GM21717 (cell line): Measurements from ENCODE around the gene ARGLU1.

Experiments used
- ATAC-seq: cut with Tn5 transposase; IDR thresholded peaks from one replicate; pipeline ENCODE4 v1.9.1; 2021; ENCODE audit warnings: mild to moderate bottlenecking, moderate library complexity; ENCODE audit not compliant: unreplicated experiment

The ARGLU1 gene

DNA sequence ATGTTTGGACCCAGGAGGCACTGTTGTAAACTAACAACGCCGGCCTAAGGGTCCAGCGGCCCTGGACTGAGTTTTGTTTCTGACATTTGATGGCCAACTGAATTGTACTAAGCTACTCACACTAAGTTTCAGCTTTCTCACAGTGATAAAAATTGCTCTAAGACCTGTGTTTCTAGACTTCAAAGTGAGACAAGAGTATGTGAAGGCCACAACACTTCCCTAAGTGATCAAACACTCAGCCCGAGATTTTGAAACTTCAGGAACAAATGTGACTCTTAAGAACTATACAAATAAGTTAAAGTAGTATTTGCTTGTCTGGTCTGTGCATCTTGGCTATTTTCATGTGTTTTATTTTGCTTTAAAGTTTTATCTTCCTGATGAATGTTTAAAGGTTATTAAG lies 62.6 kb downstream of the ARGLU1 start:
- ATAC-seq = no peak

GRCh38 chr13:106503730-106504453 lies 64.0 kb downstream of the ARGLU1 start:
- no peak for ATAC-seq

DNA sequence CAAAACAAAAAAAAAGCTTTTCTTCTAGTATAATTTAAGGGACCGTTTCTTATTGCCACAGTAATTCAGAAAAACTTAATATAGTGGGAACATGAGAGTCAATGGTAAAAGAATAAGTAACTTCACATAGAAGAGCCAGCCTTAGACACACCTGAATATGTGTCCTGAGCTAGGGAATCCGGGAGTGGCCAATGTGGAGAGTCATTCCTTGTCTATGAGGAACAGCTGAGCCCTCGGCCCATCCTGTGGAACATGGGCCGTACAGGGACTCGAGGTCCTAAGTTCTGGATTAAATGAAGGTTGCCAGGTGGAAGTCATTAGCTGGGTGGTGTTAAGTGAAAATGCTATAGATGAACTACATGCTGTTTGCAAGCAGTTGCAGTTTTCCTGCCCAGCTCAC lies 64.7 kb downstream of the ARGLU1 start:
- no peak for ATAC-seq

DNA sequence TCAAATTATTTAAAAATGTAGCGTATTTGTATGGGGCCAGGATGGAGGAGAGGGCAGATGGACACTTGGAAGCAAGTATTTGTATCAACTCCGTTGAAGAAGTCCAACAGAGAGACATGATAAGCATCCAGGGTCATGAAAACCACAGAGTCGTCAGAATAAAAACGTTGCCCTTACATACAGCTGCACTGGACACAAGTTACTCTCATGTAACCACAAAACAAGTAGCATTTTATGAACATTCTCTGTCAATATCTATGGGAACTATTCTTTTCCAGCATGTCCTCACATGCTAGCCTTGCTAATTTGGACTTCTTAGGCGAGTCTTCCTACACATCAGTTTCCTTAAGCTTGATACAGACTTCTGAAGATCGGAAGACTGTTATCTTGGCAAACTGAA lies 67.5 kb downstream of the ARGLU1 start:
- ATAC-seq = no peak

GRCh38 chr13:106499896-106500295 lies 68.0 kb downstream of the ARGLU1 start:
- no peak for ATAC-seq

DNA sequence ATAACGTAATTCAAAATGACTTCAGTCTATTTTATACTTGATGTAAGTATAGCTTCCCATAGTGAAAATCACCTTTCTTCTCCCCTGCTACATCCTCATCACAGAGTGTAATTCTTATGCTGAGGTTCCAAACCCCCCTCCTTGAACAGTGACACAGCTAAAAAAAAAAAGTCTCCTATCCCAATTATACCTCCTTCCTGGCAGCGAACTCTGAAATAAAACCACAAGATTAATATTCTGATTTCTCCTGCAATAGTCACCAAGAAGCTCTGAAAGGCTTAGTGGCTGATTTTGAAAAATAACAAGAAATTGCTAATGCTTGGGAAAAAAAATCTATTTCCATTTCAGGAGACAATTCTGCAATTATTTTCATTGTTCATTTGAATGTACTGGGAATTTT lies 68.8 kb downstream of the ARGLU1 start:
- ATAC-seq = no peak

DNA sequence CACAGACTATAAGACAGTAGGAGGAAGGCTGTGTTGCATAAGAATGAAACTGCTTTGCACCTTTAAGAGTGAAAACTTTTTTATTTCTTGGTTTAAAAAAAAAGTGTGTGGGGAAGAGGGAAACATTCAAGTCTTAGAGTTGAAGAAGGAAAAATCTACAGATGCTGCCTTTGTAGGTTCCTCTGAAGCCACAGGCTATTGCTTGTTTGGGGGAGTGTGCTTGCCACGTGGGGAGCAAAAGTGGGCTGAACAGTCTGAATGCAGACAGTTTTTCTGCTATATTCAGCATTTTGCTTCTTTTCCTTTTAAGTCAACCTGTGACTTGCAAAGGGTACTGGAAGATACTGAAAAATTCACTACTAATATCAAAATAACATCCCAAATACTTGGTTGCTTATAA lies 69.4 kb downstream of the ARGLU1 start:
- no peak for ATAC-seq

DNA sequence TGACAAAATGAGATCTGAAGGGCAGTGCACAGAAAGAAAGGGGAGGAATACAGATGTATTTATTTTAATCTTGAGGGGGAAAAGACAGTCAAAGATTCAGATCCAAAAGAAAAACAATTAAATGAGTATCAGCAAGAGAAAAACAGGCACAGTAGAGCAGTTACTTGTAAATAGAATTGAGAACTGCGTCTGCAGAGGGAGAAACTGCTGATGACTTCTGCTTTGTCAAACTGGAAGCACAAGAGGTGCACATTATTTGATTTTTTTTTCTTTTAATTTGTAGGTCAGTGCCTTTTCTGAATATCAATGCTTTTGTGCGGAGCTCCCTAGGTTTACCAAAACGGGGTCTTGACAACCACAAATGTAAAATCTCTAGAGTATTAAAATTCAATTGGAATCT lies 69.8 kb downstream of the ARGLU1 start:
- ATAC-seq = no peak

GRCh38 chr13:106497079-106497478 lies 70.9 kb downstream of the ARGLU1 start:
- no peak for ATAC-seq

GRCh38 chr13:106496072-106496997 lies 71.6 kb downstream of the ARGLU1 start:
- ATAC-seq = no peak

- ATAC-seq = no peak
Measured at GRCh38 chr13:106494936-106495335, 73.0 kb downstream of the ARGLU1 start.

- ATAC-seq = no peak
Measured at GRCh38 chr13:106494506-106494905, 73.4 kb downstream of the ARGLU1 start.

DNA sequence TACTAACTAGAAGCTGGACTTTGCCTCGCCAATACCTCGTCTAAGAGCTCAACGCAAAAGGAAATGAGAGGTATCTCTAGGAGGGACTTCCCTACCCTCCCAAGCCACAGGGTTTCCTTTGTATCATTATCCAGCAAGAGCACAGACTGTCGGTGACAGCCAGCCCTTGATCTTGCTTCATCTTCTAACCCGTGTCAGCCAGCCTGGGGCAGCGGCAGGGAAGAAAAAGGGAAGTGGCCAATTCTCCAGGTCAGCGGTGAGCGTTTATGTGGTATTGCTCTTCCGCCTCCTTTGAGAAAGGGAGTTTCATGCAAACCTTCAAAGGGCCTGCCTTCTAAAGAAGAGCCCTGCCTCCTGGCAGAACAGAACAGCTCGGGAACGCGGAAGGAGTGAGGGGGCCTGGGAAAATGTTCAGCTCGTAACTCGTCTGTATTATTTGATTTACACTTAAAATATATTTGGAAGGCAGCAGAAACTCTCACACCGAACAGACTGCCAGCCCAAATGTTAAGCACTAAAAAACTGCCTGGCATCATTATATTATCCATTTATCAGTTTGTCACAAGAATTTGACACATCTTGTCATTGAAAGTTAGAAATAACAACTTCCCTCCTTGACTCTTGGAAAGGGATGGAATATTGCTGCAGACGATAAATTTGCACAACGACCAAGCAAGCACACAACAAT lies 74.3 kb downstream of the ARGLU1 start:
- ATAC-seq = peak; percentile 78

- no peak for ATAC-seq
Measured at GRCh38 chr13:106492588-106493475, 75.1 kb downstream of the ARGLU1 start.

- ATAC-seq = no peak
Measured at GRCh38 chr13:106491928-106492587, 75.9 kb downstream of the ARGLU1 start.
